ENCODE data around the gene NR3C2.

NR3C2 gene

DNA sequence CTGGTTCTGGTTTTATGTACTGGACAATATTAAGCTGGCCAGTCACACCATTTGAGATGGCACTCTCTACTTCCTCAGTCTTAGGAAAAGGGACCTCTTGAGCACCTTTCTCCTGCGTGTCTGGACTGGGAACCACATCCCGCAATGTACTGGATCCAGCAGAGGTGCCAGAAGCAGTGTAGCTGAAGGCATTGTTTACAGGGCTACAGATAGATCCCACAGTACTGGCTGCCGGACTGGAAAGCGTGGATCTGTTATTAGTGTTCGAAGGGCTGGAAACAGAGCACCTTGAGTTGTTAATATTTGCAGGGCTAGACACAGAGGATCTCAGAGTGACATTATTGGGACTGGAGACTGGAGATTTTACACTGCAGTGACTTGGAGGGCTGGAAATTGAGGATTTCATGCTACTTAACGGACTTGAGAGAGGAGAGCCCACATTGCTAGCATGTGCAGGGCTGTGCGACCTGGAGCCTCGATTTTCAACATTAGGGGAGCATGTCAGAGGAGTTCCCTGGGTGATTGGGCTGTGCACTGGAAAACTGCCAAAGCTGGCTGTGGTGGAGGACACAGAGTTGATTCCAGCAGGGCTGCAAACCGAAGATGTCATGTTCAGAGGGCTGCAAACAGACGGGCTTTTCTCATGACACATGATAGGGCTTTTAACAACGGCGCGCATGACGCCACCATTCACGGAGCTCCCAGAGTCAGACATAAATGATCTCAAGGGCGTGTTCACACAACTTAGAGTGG lies 6.4 kb downstream of the NR3C2 start:
- H4K20me1 ChIP-seq (ENCODE audit: insufficient read depth, low read length) = no peaks in the 10 kb centered on the region
- H2AFZ ChIP-seq (ENCODE audit: low read depth, low read length) = no peak overlapping the region
- H3K4me2 ChIP-seq (ENCODE audit: insufficient read depth, low read length) = no peak overlapping the region
- no peak overlapping the region for H3K9ac ChIP-seq (ENCODE audit: low read depth, low read length)
- peaks cover 5% of the 10 kb centered on the region for H3K27me3 ChIP-seq (ENCODE audit: insufficient read depth, low read length, poor library complexity)
- TF ChIP-seq EZH2 (IDR thresholded peaks at IDR 0.05; ENCODE audit: borderline replicate concordance, low read depth, low read length, severe bottlenecking) = no peak
- TF ChIP-seq, protein P1, sequence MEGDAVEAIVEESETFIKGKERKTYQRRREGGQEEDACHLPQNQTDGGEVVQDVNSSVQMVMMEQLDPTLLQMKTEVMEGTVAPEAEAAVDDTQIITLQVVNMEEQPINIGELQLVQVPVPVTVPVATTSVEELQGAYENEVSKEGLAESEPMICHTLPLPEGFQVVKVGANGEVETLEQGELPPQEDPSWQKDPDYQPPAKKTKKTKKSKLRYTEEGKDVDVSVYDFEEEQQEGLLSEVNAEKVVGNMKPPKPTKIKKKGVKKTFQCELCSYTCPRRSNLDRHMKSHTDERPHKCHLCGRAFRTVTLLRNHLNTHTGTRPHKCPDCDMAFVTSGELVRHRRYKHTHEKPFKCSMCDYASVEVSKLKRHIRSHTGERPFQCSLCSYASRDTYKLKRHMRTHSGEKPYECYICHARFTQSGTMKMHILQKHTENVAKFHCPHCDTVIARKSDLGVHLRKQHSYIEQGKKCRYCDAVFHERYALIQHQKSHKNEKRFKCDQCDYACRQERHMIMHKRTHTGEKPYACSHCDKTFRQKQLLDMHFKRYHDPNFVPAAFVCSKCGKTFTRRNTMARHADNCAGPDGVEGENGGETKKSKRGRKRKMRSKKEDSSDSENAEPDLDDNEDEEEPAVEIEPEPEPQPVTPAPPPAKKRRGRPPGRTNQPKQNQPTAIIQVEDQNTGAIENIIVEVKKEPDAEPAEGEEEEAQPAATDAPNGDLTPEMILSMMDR (IDR thresholded peaks at IDR 0.05; ENCODE audit: borderline replicate concordance, extremely low read depth, low read length, poor library complexity, severe bottlenecking) = no peak
- no peak overlapping the region for H3K27ac ChIP-seq (ENCODE audit: low read length)
- ATAC-seq (ENCODE audit: insufficient read depth, low read depth) (no peak), DNase-seq (no peak)
- H3K36me3 ChIP-seq (ENCODE audit: insufficient read depth, low read length) = no peaks in the 10 kb centered on the region
- H3K4me3 ChIP-seq (ENCODE audit: low read depth in 1 of 2, low read length in 2 of 2) = no peak overlapping the region
- no peaks in the 10 kb centered on the region for H3K4me1 ChIP-seq (ENCODE audit: insufficient read depth, low read length)
- H3K9me3 ChIP-seq (ENCODE audit: insufficient read depth, low read length, severe bottlenecking) = no peaks in the 10 kb centered on the region
- no peaks in the 10 kb centered on the region for H3K79me2 ChIP-seq (ENCODE audit: insufficient read depth, low read length)

GRCh38 chr4:148434075-148434773 lies 8.0 kb downstream of the NR3C2 start:
- Histone ChIP-seq H3K4me2 (ENCODE audit: insufficient read depth, low read length) (no peak overlapping the region), H3K27me3 (ENCODE audit: insufficient read depth, low read length, poor library complexity) (no peaks in the 10 kb centered on the region), H3K9ac (ENCODE audit: low read depth, low read length) (no peak overlapping the region), H4K20me1 (ENCODE audit: insufficient read depth, low read length) (no peaks in the 10 kb centered on the region), H2AFZ (ENCODE audit: low read depth, low read length) (no peak overlapping the region), H3K4me1 (ENCODE audit: insufficient read depth, low read length) (no peaks in the 10 kb centered on the region), H3K79me2 (ENCODE audit: insufficient read depth, low read length) (no peaks in the 10 kb centered on the region), H3K9me3 (ENCODE audit: insufficient read depth, low read length, severe bottlenecking) (no peaks in the 10 kb centered on the region), H3K27ac (ENCODE audit: low read length) (no peak overlapping the region), H3K36me3 (ENCODE audit: insufficient read depth, low read length) (no peaks in the 10 kb centered on the region), H3K4me3 (ENCODE audit: low read depth in 1 of 2, low read length in 2 of 2) (no peak overlapping the region)
- TF ChIP-seq EZH2 (IDR thresholded peaks at IDR 0.05; ENCODE audit: borderline replicate concordance, low read depth, low read length, severe bottlenecking) = no peak
- TF ChIP-seq, protein P1 (IDR thresholded peaks at IDR 0.05; ENCODE audit: borderline replicate concordance, extremely low read depth, low read length, poor library complexity, severe bottlenecking) = no peak
- DNase-seq = no peak
- no peak for ATAC-seq (ENCODE audit: insufficient read depth, low read depth)

DNA sequence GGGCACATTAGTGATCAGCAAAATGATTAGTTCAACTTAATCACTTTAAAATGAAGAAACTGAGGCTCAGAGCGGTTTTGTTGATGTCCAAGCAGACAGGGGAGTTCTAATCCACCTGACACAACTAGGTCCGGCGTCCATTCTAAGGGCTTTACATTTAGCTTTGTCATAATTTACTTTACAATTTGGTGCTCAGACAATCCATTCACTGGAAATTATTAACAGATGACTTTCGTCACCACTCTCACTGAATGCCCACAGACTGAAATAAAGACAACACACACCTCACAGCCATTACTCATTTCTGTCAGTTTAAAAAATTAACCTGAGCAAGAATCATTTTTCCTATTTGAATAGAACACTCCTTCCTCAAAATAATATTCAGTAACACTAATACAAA lies 10.8 kb downstream of the NR3C2 start:
- no peaks in the 10 kb centered on the region for H3K9me3 ChIP-seq (ENCODE audit: insufficient read depth, low read length, severe bottlenecking)
- no peaks in the 10 kb centered on the region for H3K79me2 ChIP-seq (ENCODE audit: insufficient read depth, low read length)
- H3K27ac ChIP-seq (ENCODE audit: low read length) = no peak overlapping the region
- H3K4me2 ChIP-seq (ENCODE audit: insufficient read depth, low read length) = no peak overlapping the region
- H3K36me3 ChIP-seq (ENCODE audit: insufficient read depth, low read length) = no peaks in the 10 kb centered on the region
- H3K4me1 ChIP-seq (ENCODE audit: insufficient read depth, low read length) = no peaks in the 10 kb centered on the region
- no peak for DNase-seq
- no peak overlapping the region for H3K9ac ChIP-seq (ENCODE audit: low read depth, low read length)
- no peaks in the 10 kb centered on the region for H4K20me1 ChIP-seq (ENCODE audit: insufficient read depth, low read length)
- TF ChIP-seq, protein P1 (IDR thresholded peaks at IDR 0.05; ENCODE audit: borderline replicate concordance, extremely low read depth, low read length, poor library complexity, severe bottlenecking) = no peak
- no peak for TF ChIP-seq EZH2 (IDR thresholded peaks at IDR 0.05; ENCODE audit: borderline replicate concordance, low read depth, low read length, severe bottlenecking)
- no peak overlapping the region for H3K4me3 ChIP-seq (ENCODE audit: low read depth in 1 of 2, low read length in 2 of 2)
- no peak overlapping the region for H2AFZ ChIP-seq (ENCODE audit: low read depth, low read length)
- H3K27me3 ChIP-seq (ENCODE audit: insufficient read depth, low read length, poor library complexity) = no peaks in the 10 kb centered on the region
- no peak for ATAC-seq (ENCODE audit: insufficient read depth, low read depth)
